GM18520 (cell line): Measurements from ENCODE around the gene CD81.

Source experiments
- ATAC-seq: cut with Tn5 transposase; IDR thresholded peaks from one replicate; pipeline ENCODE4 v1.9.1; 2021; ENCODE audit not compliant: unreplicated experiment

CD81 gene

DNA sequence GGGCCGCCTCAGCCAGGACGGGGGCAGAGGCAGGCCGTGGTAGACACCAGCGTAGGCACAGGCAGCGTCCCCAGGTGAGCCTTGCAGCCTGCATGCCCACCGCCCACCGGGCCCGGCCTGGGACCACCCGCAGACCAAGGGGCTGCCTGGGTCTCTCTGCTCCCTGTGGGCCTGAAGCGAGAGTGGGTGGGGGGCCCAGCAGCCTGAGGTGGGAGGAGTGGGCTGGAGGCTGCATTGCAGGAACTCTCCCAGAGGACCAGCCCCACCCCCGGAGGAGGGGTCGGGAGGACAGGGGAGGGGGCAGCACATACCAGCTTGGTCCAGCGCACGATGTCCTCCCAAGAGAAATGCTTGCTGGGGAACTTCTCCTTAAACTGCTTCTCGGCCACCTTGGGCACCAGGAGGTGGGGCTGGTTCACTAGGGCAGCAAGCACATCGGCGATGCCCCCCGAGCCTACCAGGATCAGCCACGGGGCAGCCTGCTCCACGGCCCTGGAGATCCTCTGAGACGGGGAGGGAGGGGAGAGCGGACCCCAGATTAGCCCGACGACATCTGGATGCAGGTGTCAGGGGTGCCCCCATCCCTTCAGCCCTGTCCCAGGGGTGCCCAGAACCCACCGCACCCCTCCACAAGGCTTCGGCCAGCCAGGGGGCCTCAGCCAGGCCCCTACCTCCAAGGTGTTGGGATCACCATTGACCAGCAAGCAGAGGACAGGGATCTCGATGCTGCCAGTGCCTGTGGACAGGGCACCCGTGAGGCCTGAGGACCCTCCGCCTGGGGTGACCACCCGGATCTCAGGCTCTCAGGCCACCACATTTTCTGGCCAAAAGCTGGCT is 41.0 kb downstream of the CD81 start:
- ATAC-seq, result no peak

DNA sequence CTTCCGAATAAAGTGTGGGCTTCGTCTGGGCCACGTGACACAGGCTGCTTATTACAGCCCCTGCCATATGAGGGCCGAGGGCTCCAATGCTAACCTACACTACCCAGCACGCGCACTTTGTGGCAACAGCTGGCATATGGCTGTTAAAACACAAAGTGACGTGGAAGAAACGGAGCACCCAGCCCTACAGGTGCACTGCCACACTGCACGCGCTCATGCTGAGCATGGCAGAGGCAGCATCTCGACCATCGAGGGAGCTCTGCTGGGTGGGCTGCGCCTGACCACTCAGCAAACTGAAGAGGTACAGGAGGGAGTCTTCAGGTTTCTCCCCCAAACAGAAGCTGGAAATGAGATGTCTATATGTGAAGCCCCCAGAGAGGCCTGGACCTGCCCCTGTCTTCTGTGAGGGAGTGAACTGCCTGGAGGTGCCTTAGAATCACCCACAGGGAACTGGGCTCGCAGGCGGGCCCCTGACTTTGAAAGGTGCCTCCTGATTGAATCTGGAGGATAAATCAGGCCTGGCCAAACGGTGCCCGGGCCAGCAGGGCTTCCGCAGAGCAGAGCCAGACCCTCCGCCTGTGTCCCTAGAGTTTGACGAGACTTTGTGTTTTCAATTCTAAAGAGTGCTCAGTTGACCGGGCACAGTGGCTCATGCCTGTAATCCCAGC is 41.7 kb downstream of the CD81 start:
- ATAC-seq, result no peak

DNA sequence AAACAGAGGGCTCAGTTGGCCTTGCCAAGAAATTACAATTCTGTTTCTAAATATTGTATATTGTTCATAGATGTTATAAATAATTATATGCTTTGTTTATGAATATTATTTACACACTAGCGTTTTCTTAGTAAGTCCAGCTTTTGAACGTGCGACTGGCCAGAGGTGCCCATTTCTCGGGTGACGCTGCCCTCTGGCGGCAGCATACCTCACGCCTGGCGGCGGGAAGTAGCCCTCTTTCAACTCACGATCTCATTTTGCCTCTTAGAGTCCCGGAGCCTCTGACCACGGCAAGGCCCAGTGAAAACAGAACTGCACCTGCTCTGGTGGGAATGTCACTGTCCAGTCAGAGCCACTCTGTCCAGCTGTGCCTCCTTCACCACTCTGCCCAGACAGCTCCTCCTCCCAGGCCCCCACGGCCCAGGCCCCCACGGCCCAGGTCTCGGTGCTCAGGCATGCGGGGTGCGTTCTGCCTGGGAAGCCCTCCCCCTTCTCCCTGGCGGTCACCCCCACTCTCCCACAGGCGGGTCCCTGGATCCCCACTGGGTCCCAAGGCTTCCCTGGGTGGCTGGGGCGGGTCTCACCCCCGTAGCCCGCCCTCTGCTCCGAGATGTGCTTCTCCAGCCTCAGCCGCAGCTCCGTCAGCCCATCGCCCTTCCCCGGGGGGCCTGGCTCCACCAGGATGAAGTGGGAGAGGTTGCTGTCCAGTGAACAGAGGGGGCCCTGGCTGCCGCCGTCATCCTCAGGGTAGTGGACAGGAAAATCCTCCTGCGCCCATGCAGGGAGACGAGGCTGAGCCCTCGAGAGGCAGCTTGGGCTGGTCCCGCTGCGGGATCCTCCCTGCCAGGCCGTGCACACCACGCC is 42.8 kb downstream of the CD81 start:
- ATAC-seq, result no peak

DNA sequence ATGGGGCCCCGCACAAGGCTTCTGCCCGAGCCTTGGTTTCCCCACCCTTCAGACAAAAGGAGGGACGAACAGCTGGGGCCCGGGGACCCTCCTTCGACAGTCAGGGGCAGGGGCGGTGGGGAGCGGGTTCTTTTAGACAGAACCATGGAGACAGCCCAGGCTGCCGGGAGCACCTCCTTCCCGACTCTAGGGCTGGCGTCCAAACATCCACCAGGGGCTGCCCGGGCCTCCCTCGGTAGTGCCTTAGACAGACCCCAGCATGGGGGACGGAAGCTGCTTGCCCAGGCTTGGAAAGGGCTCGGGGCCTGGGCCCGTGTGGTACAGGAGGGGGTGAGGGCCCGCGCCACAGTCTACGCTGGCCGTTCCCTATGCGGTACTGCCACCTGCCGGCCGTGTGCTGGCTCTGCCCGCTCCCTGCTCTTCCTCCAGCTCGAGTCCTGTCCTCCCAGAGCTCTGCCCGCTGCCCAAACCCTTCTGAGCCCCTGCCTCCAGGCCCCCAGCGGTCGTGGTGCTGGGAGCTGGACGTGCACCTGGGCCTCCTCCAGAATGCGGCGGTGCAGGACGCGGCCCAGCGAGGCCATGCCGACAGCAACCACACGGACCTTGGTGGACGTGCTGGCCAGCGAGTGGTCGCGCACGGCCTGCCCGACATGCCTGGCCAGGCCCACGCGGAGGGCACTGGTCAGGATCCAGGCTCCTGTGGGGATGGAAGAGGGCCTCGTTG is 43.6 kb downstream of the CD81 start:
- no peak for ATAC-seq

DNA sequence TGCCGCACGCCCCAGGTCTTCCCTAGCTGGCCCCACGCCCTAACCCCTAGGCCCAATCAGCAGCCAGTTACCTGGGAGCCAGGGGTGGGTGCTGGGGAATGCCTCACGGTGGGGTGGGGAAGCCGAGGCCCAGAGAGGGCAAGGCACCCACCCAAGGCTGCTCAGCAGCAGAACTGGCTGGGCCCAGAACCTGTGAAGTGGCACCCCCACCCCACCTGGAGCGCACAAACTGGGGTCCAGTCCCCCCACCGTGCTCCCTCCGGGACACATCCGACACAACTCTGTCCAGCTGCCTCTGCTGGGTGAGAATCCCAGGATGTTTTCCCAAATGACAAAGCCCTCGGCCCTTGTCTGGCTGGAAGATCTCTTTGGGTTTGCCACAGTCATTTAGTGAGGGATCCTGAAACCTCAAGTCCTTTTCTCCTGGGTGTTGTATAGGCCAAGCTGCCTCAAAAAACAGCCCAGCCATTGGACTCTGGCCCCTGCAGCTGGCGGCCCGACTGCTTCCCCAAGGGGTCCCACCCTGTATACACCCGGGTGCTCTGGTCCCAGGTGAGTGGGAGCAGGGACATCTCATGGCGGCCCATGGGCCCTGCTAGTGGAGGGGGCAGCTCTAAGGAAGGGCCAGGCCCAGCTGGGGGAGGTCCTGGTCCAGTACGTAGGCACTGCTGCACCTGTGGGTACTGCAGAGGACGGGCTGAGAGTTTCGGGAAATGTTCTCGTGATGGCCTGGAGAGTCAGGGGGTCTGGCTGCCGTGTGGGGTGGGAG is 44.3 kb downstream of the CD81 start:
- ATAC-seq, result no peak

DNA sequence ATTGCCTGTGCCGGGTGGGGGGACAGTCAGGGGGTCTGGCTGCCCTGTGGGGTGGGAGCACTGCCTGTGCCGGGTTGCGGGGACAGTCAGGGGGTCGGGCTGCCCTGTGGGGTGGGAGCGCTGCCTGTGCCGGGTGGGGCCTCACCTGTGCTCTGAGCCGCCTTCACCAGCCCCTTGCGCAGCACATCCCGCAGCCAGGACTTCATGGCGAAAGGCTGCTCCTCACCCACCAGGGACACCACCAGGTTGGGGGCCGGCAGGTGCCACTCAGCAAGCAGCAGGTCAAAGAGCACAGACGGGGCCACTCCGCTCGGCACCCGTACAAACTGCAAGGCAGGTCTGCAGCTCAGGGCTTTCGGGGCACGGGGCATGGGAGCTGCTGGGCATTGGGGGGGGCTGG is 44.9 kb downstream of the CD81 start:
- ATAC-seq, result no peak

DNA sequence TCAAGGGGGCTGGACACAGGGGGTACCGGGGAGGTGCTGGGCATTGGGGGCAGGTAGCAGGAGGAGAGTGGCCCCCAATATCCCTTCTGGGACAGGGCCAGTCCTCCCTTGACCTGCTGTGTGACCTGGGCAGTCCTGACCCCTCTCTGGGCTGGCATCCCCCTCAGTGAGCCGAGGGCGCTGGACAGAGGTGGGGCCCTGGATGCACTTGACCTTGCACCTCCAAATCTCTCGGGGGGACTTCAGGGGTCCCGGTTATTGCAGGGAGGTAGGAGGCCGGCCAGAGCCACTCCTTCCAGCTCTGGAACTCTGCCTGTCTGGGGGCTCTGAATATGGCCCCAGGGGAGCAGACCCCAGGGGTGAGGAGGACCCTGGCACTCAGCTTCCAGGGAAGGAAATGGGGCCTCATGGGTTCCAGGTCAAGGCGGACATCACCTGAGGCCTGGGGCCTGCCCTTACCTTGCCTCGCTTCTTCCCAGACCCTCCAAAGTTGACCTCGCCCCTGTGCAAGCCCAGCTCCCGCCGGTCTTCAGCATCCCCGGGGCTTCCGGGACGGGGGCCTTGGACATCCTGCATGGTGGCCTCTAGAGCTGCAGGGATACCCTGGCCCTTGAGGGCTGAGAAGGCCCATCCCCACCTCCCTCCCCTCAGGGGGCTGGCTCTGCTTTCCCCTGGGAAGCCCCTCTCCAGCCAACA is 45.5 kb downstream of the CD81 start:
- ATAC-seq, result no peak

DNA sequence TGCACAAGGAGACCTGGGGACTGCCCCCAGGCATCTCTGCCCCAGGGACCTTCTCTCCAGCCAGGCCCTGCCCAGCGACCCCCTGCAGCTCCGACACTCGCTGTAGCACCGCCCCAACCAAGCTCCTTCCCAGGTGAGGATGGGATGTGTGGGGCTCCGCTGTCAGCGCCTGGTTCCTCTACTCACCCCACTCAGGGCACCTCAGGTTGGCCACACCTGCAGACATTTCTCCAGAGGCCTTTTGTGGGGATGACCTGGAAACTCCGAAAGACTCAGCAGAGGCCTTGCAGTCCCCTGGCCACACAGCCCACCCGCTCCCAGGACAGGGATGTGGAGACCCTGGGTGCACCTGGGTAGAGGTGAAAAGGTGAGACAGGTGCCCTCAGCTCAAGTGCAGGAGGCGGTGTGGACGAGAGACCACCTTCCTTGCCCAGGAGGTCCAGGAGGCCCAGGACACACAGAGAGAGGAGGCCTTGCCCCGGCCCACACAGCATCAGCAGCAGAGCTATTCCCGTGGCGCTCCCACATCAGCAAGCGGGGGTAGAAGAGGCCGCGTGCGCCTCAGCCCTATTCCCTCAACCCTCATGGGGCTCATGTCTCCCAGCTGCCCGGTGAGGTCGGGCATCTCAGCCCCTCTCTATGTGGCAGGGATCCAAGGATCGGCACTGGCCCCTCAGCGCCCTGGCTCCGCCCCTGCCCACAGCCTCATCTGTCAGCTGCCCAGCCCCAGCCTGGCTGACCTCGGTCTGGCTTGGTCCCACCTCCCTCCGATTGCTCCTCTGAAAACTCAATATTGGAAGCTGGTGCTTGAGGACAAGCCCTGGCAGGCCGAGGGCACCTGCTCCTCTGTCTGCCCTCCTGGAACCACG is 46.3 kb downstream of the CD81 start:
- ATAC-seq, result no peak

DNA sequence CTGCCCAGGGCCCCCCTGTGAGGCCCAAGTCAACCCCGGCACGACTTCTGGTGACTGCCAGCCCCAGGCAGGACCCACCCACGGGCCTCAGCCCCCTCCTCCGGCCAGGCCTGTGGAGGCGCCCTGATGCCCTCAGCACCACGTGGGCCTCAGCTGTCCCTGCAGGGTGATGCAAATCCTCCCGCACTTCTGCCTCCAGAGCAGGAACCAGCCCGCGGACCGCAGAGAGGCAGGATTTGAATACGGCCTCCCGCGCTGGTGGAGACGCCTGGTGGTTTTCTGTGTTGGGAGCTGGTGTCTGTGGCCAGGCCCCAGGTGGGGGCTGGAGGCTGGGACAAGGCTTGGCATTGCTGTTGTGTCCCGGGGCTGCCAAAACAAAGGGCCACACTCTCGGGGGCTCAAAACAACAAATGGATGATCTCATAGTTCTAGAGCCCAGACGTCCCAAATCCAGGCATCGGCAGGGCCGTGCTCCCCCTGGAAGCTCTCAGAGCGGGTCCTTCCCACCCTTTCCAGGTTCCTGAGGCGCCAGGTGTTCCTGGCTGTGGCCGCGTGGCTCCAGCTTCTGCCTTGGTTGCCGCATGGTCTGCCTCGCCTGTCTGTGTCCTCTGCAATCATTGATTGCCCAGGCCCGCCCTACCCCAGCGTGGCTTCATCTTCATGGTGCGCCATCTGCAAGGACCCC is 47.8 kb downstream of the CD81 start:
- no peak for ATAC-seq

DNA sequence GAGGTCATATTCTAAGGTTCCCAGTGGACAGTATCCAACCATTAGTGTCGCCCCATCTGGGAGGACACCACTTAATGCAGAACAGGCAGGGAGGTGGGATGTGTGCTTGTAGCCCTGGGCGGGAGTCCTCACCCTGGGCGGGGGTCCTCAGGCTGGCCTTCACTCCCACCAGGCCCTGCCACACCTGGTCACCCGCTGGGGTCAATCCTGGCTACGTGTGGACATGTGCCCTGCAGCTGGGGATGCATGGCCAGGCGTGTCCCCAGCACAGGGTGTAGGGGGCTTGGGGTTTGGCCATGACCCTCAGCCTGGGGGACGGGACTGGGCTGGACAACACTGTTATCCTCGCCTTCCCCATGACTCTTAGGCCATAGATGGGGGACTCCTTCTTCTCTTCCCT is 48.4 kb downstream of the CD81 start:
- no peak for ATAC-seq

DNA sequence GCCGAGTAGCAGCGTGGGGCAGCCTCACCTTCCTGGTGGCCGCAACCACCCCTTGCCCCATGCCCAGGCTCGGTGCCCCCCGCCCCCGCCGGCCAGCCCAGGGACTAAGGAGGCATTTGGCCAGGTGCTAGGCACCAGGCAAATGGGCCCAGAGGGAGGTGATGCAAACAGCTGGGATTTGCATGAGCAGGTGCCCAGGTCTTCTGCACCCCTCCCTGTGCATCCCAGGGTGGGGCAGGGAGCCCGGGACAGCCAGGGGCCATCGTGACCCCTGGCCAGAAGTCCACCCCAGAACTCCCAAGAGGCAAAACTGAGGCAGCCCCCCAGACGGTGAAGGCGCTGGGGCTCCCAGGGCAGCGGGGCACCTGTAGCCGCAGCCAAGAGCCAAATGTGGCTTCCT is 49.1 kb downstream of the CD81 start:
- no peak for ATAC-seq

DNA sequence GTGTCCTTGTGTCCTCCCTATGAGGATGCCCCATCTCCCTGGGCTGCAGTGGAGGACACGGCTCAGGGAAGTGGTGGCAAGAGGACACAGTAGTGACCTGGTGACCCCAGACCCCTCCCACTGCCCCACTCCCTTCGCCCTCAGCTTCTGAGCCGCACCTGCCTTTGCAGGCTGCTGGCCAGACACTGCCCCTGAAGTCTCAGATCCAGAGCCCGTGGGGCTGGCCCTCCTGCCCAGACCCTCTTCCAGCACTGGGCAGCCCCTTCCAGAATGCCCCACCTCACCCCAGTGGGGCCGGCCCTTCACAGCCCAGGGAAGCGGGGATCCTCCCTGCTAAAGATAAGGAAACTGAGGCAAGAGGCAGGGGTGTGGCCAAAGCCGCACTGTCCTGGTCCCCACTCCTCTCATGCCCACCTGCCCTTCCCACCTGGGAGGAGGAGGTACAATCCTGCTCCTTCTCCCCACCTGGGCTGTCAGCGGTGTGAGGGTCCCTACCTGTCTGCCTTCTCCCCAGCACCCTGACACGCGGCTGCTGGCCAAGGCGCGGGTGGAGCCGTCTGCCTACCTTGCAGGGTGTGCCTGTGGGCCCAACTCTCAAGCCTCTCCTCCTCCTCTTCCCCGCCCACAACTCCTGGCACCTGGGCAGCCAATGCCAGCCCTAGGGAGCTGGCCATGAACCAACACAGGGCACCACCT is 49.9 kb downstream of the CD81 start:
- ATAC-seq, result no peak

DNA sequence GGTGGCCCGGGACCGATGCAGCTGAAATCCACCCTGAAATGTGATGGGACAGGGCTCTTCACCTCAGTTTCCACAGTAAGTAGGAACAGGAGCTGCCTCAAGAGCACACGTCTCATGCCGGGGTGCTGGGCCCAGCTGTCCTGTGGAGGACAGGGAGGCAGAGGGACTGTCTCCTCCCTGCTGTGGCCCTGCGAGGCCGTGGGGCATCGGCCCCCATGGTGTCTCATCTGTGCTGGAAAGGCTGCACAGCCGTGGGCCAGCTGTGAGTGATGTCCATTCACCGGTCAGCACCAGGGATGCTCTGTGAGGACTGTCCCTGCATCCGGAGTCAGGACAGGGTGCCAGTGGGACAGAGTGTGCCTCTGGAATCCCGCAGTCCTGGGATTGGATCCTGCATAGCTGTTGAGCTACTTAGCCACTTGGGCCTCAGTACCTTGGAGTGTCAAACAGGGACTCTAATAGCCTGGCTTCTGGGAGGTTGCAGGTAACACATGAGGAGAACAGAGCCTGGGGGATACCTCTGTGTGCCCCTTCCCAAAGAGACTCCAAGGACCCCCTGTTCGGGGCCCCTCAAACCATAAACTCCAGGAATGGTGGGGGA is 50.7 kb downstream of the CD81 start:
- ATAC-seq, result no peak

DNA sequence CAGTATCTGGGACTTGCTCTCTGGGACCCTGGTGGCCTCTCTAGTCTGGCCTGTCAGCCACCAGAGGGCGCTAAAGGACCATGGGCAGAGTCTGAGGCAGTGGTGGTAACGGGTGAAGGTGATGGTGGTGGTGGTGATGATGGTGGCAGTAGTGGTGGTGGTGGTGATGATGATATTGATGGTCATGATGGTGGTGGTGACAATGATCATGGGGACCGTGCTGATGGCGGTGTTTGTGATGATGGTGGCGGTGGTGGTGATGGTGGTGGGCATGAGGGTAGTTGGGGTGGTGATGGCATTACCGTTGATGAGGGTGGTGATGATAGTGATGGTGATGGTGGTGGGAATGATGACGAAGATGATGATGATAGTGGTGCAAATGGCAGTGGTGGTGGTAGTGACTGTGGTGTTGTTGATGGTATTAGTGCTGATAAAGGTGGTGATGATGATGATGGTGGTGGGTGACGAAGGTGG is 51.2 kb downstream of the CD81 start:
- ATAC-seq, result no peak

DNA sequence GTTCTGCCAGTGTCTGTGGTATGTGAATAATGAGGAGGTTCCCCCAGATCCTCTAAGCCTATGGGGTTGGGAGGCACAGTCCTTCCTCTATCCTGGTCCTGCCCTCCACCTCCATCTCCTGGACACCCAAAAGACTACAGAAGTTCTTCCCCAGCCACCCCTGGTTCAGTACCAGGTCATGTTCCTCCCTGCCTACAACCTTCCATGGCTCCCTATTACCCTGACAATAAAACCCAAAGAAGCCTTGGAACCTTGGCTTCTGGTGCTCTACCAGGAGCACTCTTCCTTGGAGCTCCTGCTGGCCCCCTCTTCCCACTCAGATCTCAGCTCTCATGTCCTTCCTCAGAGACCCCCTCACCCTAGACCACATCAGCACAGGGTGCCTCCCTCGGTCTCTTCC is 54.3 kb downstream of the CD81 start:
- ATAC-seq, result no peak

DNA sequence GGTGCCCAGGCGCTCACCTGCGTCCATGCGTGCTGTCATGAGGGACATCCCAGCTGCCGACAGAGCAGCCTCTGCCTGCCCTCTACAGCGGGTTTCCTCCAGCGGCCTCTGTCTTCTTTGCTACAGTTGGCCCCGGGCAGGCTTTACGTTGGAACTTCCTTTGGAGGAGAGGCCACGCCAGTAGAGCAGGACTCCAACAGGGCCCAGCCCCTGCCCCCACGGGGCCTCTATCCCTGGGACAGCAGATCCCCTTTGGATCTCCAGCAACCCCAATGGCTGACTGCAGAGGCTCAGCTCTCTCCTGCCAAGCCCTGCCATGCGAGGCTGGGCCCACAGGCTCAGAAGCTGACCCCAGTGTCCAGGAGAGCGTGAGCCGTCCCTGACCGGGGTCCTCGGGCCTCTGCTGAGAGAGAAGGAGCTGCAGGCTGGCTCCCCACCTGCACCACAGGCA is 55.1 kb downstream of the CD81 start:
- no peak for ATAC-seq

DNA sequence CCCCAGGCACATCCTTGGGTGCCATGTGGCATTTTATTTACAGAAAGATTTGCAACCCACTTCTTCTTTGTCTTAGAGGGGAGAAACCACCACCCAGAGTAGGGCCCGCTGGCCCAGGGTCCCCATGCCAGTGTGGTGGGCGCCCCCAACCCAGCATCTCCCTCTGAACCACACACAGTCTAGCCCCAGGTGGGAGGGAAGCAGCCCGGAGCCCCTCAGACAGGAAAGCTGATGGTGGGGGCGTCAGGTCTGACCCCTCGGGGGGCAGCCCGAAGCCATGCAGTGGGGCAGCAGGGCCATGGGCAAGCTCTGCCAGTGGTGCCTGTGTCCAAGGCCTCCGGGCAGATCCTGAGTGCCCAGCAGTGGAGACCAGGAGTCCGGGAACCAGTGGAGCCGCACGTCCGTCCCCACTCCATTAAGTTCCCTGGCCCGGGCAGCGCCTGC is 55.5 kb downstream of the CD81 start:
- ATAC-seq, result no peak
